ENCODE measurements around the gene AP2A1. TPM values are rescaled to one million over a fixed set of nuclear protein-coding genes. Genes with fewer than 3 reads are reported as not detected.
"Not testable (repeated sequence)": the region's sequence is repeated elsewhere in the genome, so short reads cannot be mapped to it uniquely, and the experiment has no call there.

The AP2A1 gene
- polyA plus RNA-seq (2012; ENCODE audit: missing spikeins) = 23.4 TPM

GRCh38 chr19:49766930-49767299 lies at the start of gene AP2A1:
Gene AP2A1, plus strand, starts transcription at chr19:49767001. Its CDS starts 133 bp downstream, at chr19:49767134.
- TF ChIP-seq POLR2AphosphoS5 (IDR thresholded peaks at IDR 0.05; ENCODE audit: low read depth, low read length) (no peak), TAF1 (IDR thresholded peaks at IDR 0.05; ENCODE audit: borderline replicate concordance, low read depth, low read length) (no peak), POLR2A (IDR thresholded peaks at IDR 0.05; ENCODE audit: low read depth, low read length) (peak; percentile 43; the same call in 1 of the 2 replicates)
- FAIRE-seq = no peak
- no peak for DNase-seq (ENCODE audit: insufficient read length)

GRCh38 chr19:49718511-49718910 lies 48.3 kb upstream of the AP2A1 start:
- FAIRE-seq (no peak), DNase-seq (ENCODE audit: insufficient read length) (no peak)
- no peak for TF ChIP-seq POLR2A (IDR thresholded peaks at IDR 0.05; ENCODE audit: low read depth, low read length)
- no peak for TF ChIP-seq TAF1 (IDR thresholded peaks at IDR 0.05; ENCODE audit: borderline replicate concordance, low read depth, low read length)
- TF ChIP-seq POLR2AphosphoS5 (IDR thresholded peaks at IDR 0.05; ENCODE audit: low read depth, low read length) = no peak

GRCh38 chr19:49718991-49719390 lies 47.8 kb upstream of the AP2A1 start:
- FAIRE-seq (no peak), DNase-seq (ENCODE audit: insufficient read length) (no peak)
- TF ChIP-seq TAF1 (IDR thresholded peaks at IDR 0.05; ENCODE audit: borderline replicate concordance, low read depth, low read length) (no peak), POLR2A (IDR thresholded peaks at IDR 0.05; ENCODE audit: low read depth, low read length) (no peak), POLR2AphosphoS5 (IDR thresholded peaks at IDR 0.05; ENCODE audit: low read depth, low read length) (no peak)

- not testable (repeated sequence) for FAIRE-seq
Measured at GRCh38 chr19:49719420-49719819, 47.4 kb upstream of the AP2A1 start.

GRCh38 chr19:49727217-49728030 lies 39.4 kb upstream of the AP2A1 start:
- no peak for DNase-seq (ENCODE audit: insufficient read length)
- no peak for FAIRE-seq
- TF ChIP-seq TAF1 (IDR thresholded peaks at IDR 0.05; ENCODE audit: borderline replicate concordance, low read depth, low read length) (no peak), POLR2A (IDR thresholded peaks at IDR 0.05; ENCODE audit: low read depth, low read length) (no peak), POLR2AphosphoS5 (IDR thresholded peaks at IDR 0.05; ENCODE audit: low read depth, low read length) (no peak)

More at GRCh38 chr19:49719420-49719819, 47.4 kb upstream of the AP2A1 start:
- DNase-seq (ENCODE audit: insufficient read length) = not testable (repeated sequence)

GRCh38 chr19:49730166-49730565 lies 36.6 kb upstream of the AP2A1 start:
- TF ChIP-seq POLR2AphosphoS5 (IDR thresholded peaks at IDR 0.05; ENCODE audit: low read depth, low read length) (no peak), TAF1 (IDR thresholded peaks at IDR 0.05; ENCODE audit: borderline replicate concordance, low read depth, low read length) (no peak), POLR2A (IDR thresholded peaks at IDR 0.05; ENCODE audit: low read depth, low read length) (no peak)
- FAIRE-seq (no peak), DNase-seq (ENCODE audit: insufficient read length) (no peak)

GRCh38 chr19:49738268-49738667 lies 28.5 kb upstream of the AP2A1 start:
- no peak for TF ChIP-seq POLR2AphosphoS5 (IDR thresholded peaks at IDR 0.05; ENCODE audit: low read depth, low read length)
- FAIRE-seq = no peak
- DNase-seq (ENCODE audit: insufficient read length) = no peak

GRCh38 chr19:49739098-49739497 lies 27.7 kb upstream of the AP2A1 start:
- FAIRE-seq = no peak
- DNase-seq (ENCODE audit: insufficient read length) = no peak
- no peak for TF ChIP-seq POLR2AphosphoS5 (IDR thresholded peaks at IDR 0.05; ENCODE audit: low read depth, low read length)
- TF ChIP-seq TAF1 (IDR thresholded peaks at IDR 0.05; ENCODE audit: borderline replicate concordance, low read depth, low read length) = no peak
- TF ChIP-seq POLR2A (IDR thresholded peaks at IDR 0.05; ENCODE audit: low read depth, low read length) = no peak

- DNase-seq (ENCODE audit: insufficient read length) (no peak), FAIRE-seq (no peak)
- no peak for TF ChIP-seq POLR2A (IDR thresholded peaks at IDR 0.05; ENCODE audit: low read depth, low read length)
- no peak for TF ChIP-seq TAF1 (IDR thresholded peaks at IDR 0.05; ENCODE audit: borderline replicate concordance, low read depth, low read length)
- TF ChIP-seq POLR2AphosphoS5 (IDR thresholded peaks at IDR 0.05; ENCODE audit: low read depth, low read length) = no peak
Measured at GRCh38 chr19:49739933-49740332, 26.9 kb upstream of the AP2A1 start.

GRCh38 chr19:49741210-49741844 lies 25.5 kb upstream of the AP2A1 start:
- TF ChIP-seq POLR2A (IDR thresholded peaks at IDR 0.05; ENCODE audit: low read depth, low read length) = no peak
- no peak for TF ChIP-seq TAF1 (IDR thresholded peaks at IDR 0.05; ENCODE audit: borderline replicate concordance, low read depth, low read length)
- no peak for TF ChIP-seq POLR2AphosphoS5 (IDR thresholded peaks at IDR 0.05; ENCODE audit: low read depth, low read length)
- DNase-seq (ENCODE audit: insufficient read length) = no peak
- no peak for FAIRE-seq

GRCh38 chr19:49744946-49745381 lies 21.8 kb upstream of the AP2A1 start:
- TF ChIP-seq POLR2A (IDR thresholded peaks at IDR 0.05; ENCODE audit: low read depth, low read length) = no peak
- TF ChIP-seq TAF1 (IDR thresholded peaks at IDR 0.05; ENCODE audit: borderline replicate concordance, low read depth, low read length) = no peak
- TF ChIP-seq POLR2AphosphoS5 (IDR thresholded peaks at IDR 0.05; ENCODE audit: low read depth, low read length) = no peak
- no peak for DNase-seq (ENCODE audit: insufficient read length)
- FAIRE-seq = no peak

Measured in GM12892 (cell line).